ENCODE data around the gene RND3.

DNA sequence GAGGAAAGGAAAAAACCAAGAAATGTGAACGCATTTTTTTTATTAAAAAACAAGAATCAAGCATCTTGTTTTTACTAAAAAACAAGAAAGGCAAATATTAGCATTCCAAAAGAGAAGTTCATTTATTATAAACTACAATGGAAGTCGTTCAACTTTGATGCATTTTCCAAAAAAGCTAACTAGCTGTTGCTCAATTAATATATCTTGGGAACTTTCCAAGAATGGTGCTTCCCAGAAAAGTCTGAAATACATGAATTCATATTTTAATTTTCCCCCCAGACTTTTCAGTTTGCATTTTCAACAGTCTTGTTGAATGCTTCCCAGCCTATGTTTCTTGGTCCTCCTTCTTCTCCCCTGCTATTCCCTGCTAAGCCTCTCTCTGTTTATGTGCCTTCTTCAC lies 7.5 kb upstream of the RND3 start:
- TF ChIP-seq, protein P1, sequence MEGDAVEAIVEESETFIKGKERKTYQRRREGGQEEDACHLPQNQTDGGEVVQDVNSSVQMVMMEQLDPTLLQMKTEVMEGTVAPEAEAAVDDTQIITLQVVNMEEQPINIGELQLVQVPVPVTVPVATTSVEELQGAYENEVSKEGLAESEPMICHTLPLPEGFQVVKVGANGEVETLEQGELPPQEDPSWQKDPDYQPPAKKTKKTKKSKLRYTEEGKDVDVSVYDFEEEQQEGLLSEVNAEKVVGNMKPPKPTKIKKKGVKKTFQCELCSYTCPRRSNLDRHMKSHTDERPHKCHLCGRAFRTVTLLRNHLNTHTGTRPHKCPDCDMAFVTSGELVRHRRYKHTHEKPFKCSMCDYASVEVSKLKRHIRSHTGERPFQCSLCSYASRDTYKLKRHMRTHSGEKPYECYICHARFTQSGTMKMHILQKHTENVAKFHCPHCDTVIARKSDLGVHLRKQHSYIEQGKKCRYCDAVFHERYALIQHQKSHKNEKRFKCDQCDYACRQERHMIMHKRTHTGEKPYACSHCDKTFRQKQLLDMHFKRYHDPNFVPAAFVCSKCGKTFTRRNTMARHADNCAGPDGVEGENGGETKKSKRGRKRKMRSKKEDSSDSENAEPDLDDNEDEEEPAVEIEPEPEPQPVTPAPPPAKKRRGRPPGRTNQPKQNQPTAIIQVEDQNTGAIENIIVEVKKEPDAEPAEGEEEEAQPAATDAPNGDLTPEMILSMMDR (IDR thresholded peaks at IDR 0.05; ENCODE audit: low read depth, low read length) = no peak
- TF ChIP-seq POLR2A (IDR thresholded peaks at IDR 0.05; ENCODE audit: extremely low read depth, insufficient read length) (no peak), MYC (IDR thresholded peaks at IDR 0.05; ENCODE audit: low read depth, low read length) (no peak)
- TF ChIP-seq, protein P2, sequence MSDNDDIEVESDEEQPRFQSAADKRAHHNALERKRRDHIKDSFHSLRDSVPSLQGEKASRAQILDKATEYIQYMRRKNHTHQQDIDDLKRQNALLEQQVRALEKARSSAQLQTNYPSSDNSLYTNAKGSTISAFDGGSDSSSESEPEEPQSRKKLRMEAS (IDR thresholded peaks at IDR 0.05; ENCODE audit: low read depth, low read length) = no peak
